GM18499 (cell line): ENCODE results near the gene GADD45B.
"Not testable (repeated sequence)": the region's sequence is repeated elsewhere in the genome, so short reads cannot be mapped to it uniquely, and the experiment has no call there.

Experiments used
- ATAC-seq: cut with Tn5 transposase; IDR thresholded peaks from one replicate; pipeline ENCODE4 v1.9.1; 2021; ENCODE audit warnings: moderate number of reproducible peaks; ENCODE audit not compliant: insufficient read depth, unreplicated experiment

The GADD45B gene

DNA sequence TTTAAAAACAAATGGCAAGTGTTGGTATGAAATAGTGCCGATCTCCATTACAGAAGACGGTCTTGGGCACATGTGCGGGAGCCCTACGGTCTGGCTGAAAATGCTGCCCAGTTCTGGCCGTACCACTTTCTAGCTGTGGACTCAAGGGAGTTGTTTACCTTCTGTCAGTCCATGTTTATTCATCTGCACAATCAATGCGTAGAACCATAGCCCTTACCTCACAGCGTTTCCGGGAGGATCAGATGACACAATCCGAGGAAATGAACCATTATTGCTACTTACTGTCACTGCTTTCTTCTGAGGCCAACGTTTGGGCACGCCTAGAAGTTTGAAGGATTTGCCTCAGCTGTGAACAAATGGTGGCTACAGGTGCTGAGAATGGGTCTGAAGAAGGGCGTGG is 31.2 kb downstream of the GADD45B start:
- ATAC-seq: no peak

DNA sequence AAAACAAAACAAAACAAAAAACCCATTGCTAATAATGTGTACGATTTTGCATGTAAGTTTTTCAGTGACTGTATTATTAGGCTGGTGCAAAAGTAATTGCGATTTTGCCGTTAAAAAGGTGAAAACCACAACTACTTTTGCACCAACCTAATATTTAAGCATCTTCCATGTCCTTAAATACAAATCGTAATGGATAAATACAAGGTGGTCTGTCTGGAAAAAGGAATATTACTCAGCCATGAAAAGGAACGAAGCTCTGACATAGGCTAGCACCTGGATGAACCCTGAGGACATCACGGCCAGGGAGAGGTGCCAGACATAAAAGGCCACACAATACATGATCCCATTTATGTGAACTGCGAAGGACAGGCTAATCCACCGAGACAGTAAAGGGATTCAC is 33.2 kb downstream of the GADD45B start:
- ATAC-seq: no peak

DNA sequence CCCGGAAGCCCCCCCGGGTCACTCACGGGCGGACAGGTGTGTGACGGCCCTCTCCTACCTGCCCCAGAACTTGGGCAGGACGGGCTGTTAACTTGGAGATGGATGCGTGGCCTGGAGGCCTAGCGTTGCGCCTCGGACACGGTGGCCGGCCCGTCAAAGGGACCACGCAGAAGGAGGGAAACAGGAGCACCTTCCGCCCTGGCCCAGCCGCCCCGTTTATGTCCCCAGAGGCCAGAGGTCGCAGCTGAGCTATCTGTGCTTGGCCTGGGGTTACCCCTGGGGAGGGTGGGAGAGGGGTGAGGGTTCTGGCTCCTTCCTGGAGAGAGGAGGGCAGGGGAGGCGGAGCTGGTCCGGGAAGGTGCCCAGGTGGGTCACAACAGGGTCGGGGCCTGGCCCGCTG is 35.6 kb downstream of the GADD45B start:
- ATAC-seq: no peak

DNA sequence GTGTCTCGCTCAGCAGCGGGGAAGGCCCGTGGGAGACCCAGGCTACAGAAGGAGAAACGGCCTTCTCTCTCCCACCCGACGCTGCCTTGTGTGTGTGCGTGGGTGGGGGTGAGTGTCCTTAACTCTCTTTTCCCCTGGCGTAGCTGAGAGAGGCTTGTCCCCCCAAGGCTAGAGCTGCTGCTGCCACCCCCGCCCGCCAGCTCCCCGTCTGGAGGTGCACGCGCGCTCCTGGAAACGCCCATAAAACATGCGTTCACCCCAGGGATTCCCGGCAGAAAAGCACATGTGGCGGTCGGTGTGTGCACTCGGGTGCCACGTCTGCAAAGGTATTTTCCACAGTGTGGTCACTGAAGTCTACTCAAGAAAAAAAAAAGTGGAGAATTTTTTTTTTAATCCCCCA is 36.1 kb downstream of the GADD45B start:
- ATAC-seq: no peak

DNA sequence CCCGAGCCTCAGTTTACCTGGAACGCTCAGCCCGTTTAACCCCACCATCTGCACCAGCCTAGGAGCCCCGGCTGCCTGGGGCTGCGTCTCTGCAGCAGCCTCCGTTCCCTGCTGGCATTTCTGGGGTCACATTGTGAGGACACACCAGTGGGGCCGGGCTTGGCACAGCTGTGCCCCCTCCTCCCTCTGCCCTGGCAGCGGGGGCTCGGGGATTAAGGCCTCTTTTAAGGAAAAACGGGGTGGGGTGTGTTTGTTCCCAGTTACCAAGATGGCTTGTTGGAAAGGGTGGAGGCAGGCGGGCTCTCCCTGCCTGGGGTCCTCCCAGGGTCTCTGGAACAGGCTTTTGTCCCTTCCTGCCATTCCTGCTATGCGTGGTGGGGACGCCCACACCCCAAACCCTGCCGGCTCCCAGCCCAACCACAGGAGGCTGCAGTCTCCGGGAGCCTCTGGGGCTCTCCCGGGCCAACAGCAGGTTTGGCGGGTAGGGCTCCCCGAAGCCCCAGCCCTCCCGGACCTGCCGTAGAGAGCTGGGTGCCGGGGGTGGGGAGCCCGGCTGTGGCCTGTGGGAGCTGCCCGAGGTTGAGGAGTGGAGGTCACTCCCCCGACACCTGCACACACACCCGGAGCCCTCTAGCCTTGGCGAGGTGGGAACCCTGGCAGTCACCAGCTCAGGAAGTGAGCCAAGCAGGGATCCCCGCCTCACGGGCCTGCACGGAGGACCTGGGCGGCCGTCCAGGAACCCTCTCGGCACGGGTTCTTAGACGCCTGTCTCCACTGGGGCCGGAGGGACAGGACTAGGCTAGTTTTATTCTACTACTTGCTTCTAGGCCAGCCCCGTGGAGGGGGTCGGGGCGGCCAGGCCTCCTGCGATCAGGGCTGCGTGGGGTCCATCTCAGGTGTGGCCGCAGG is 36.9 kb downstream of the GADD45B start:
- ATAC-seq: no peak

DNA sequence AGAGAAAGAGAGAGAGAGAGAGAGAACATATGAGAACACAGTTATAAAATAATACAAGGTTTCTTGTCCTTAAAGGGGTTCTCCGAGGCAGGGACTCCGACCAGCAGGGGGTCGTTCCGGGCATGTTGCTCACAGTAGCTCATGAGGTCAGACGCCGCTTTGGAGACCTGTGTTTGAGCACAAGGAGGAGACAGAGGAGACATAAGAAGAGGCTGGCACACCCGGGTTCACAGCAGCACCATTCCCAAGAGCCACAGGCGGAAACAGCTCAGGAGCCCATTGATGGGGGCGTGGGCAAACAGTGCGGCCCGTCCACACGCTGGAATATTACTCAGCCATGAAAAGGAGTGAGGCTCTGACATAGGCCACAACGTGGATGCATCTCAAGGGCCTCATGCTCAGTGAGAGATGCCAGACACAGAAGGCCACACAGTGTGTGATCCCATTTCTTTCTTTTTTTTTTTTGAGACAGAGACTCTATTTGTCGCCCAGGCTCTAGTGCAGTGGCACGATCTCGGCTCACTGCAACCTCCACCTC is 39.1 kb downstream of the GADD45B start:
- no peak for ATAC-seq

DNA sequence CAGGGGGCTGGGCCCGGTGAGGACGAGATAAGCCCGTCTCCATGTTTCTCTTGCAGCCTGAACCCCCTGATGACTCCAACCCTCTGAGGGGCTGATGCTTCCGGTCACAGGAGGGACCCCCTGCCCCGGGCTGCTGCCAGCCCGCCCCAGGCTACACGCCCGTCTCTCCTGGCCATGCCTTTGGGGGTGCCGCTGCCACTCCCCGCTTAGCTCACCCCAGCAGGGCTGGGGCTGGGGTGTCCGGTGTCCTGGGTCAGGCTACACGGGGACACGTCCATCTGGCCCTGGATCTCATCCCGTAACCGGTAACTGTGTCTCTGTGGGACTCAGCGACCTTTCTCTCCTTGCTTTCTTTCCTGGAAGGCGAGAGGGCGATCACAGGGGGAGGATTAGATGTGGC is 40.8 kb downstream of the GADD45B start:
- no peak for ATAC-seq

DNA sequence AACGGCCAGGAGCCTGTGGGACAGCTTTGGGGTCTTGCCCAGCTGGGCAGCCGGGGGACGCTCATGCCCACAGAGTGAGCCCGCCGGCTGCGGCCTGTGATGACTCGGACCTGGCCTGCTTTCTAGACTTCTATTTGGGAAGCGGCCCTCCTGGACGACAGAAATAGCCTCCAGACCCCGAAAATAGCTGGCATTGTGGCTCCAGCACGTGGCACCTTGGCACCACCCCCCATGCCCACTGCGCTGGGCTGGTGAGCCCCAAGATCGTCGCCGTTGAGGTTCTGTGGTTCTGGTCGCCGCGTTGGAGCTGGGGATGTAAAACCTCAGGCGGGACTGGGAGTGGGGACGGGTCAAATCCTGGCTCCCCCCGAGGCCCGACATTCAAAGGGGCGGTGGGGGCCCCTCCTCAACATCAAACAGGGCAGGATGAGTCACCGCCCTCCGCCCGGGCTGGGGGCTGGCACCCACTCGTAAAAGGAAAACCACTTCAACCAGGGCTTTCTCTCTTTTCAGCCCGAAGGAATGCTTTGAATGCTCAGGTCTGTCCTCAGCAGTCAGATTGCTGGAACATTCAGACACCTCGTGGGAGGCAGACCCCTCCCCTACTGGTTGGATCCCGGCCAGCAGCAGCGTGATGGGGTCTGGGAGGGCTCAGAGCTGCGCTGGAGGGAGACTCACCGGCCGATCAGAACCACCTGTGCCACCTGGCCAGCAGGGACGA is 42.1 kb downstream of the GADD45B start:
- ATAC-seq: no peak

DNA sequence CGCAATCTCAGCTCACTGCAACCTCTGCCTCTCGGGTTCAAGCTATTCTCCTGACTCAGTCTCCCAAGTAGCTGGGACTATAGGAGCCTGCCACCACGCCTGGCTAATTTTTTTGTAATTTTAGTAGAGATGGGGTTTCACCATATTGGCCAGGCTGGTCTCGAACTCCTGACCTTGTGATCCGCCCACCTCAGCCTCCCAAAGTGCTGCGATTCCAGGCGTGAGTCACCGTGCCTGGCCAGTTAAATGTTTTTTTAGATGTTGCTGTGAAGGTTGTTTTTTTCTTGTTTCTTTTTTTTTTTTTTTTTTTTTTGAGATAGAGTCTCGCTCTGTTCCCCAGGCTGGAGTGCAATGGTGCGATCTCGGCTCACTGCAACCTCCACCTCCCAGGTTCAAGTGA is 42.9 kb downstream of the GADD45B start:
- ATAC-seq: not testable (repeated sequence)

DNA sequence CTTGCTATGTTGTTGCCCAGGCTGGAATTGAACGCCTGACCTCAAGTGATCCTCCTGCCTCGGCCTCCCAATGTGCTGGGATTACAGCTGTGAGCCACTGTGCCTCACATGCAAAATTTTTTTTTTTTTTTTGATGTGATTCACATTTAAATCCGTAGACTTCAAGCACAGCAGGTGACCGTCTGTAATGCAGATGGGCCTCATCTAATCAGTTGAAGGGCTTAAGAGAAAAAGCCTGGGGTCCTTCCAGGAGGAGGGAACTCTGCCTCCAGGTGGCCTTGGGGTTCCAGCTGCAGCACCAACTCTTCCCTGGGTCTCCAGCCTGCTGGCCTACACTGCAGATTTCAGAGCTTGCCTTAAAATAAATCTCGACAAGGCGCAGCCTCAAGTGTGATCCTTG is 43.6 kb downstream of the GADD45B start:
- ATAC-seq: no peak

DNA sequence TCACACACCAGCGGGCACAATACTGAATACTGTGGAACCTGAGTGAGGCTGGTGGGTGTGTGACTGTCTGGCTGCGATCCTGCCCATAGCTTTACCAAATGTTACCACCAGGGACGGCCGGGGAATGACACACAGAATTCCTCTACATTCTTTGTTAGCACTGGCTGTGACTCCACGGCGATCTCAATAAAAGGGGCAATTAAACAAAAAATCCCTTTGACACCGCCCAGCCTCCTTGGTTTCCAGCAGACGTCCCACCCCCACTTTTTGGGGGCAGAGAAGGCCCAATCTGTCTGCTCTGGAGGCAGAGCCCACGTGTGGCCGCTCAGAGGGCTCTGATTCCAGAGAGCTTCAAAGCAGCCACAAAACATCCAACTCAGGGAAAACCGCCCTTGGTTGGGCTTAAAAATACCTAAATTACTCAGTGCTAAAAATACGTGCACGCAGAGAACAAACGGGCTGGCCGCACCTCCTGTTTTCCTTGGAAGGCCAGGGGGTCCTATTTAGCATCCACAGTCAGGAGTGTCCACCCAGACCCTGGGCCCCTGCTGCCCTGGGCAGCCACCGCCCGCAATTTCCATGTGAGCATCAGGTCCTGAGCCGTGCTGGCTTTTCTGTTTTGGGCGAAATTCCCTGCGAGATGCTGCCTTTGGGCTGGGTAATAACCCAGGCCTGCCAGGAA is 47.8 kb downstream of the GADD45B start:
- ATAC-seq: no peak

DNA sequence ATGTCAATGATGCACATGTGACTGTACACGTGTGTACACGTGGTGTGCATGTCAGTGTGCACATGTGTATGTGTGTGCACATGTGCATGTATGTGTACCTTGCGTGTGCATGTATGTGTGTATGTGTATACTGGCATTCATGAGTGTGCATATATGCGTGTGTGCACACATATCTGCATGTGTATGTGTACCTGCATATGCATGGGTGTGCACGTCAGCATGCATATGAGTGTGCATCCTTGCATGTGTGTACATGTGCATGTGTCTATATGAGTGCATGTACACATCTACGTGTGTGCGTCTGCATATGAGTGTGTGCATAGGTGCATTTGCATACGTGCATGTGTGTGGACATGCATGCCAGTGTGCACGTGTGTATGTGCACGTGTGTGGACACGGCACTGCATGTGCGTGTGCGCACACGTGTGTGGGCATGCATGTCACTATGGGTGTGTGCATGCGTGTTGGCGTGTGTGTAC is 48.5 kb downstream of the GADD45B start:
- ATAC-seq: no peak

DNA sequence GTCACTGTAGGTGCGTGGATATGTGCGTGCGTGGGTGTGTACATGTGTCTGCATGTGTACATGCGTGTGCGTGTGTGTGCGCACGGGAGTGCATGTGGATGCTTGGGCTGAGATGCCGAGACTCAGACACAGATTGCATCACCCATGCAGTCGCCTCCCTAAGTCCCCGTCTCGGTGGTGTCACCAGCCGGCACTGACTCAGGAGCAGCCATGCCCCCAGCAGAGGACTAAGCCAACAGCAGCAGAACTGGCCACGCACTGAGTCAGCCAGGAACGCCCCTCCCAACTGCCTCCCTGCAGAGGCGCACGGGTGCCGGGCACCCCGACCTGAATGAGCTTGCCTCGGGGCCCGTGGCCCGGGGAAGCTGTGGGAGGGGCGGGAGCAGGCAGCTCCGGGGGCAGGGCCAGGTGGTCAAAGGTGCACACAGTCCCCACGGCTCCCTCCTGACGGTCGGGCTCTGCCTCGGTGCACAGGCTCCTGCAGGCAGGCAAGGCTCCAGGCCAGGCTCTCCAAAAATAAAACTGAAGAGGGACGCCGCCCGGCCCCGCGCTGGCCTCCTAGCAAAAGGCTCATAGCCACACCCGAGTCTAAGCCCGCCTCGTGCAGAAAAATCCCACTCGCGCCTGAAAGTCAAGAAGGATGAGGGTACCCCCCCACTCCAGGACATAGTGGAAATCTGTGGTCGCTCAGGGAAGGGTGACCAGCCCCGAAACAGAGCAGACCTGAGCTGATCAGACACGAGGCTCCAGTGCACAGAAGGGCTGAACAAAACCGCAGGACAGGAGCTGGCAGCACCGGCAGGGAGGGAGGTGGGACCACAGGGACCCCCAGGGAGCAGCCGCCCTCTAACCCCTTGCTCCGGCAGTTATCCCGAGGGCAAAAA is 49.2 kb downstream of the GADD45B start:
- ATAC-seq: no peak

DNA sequence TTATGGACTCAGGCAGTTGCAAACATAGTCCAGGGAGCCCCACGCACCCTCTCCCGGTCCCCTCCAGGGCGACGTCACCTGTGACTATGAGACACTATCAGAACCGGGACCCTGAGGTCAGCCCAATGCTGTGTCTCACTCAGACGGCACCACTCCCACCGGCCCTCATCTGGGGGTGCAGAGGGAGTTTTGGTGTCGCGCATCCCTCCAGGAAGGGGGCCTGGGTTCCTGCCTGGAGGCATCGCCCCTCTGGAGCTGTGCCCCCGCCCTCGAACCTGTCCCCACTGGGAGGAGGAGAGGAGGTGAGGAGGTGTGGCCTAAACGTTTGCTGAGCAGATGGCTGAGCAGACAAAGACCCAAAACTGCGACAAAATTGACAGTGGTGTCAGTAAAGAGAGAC is 51.2 kb downstream of the GADD45B start:
- no peak for ATAC-seq

DNA sequence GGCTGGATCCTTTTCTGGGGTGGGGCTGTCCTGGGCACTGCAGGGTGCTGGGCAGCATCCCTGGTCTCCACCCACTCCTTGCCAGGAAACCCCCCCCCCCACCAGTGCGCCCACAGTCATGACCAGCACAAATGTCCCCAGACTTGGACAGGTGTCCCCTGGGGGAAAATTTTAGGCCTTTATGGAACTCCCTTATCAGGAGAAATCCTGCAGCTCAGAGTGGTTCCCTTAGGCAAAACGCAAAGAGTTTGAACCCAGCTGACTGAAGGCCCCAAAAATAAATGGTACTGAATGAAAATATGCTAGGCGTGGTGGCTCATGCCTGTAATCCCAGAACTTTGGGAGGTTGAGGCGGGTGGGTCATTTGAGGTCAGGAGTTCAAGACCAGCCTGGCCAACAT is 51.8 kb downstream of the GADD45B start:
- no peak for ATAC-seq
